ENCODE data around the gene SLBP.
"Not testable (repeated sequence)": the region's sequence is repeated elsewhere in the genome, so short reads cannot be mapped to it uniquely, and the experiment has no call there.

Gene SLBP

DNA sequence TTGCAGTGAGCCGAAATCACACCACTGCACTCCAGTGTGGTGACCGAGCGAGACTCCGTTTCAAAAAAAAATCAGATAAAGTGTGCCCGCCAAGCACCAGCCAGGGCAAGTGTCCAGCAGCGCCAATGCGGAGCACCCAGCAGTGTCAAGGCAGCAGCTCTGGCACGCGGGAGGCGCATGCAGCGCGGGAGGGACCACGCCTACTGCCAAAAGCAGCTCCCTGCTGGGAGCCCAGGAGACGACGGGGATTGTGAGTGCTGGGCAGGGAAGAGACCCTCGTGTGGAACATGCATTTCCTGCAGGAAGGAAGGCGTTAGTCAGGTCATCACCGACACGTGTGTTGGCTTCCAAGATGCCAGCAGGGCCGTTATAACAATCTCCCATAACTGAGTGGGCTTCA, 38.4 kb downstream of the SLBP start:
- DNase-seq, result no peak

DNA sequence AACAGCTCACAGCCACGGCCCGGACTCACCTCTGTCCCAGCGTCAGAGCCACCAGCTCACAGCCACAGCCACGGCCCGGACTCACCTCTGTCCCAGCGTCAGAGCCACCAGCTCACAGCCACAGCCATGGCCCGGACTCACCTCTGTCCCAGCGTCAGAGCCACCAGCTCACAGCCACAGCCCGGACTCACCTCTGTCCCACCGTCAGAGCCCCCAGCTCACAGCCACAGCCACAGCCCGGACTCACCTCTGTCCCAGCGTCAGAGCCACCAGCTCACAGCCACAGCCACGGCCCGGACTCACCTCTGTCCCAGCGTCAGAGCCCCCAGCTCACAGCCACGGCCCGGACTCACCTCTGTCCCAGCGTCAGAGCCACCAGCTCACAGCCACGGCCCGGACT, 41.1 kb downstream of the SLBP start:
- DNase-seq, result not testable (repeated sequence)

DNA sequence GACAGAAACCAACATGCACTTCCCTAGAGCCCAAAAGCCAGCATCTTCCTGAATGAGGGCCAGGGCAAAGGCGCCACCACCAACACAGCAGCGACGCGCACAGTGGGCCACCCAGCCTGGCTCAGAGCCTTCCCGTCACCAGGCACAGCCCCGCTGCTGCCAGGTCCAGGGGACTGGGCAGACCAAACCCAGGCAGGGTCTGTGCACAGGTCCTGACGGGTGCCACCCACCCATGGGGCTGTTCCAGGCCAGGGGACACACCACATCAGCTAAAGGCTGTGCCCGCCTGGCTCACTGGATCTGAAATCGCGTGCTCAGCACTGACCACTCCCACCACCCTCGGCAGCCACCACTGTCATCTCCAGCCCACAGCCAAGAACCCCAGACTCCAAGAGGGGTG, 41.8 kb downstream of the SLBP start:
- DNase-seq, result no peak

DNA sequence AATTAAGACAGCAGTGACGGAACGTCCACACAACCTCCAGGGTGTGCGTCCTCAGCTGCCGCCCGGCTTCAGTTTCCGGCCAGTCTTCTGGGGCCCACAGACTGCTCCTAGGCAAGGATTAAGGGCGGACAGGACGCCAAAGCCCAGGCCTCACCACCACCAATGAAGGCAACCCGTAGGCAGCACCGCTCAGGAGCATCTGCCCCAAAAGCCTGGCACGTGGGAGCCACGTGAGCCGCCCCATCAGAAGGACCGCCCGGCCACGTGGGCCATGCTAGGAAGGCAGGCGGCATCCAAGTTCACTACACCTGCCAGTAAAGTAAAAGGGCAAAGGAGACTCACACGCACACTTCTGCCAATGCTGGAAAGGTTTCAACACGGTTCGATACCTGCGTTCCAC, 42.3 kb downstream of the SLBP start:
- no peak for DNase-seq

DNA sequence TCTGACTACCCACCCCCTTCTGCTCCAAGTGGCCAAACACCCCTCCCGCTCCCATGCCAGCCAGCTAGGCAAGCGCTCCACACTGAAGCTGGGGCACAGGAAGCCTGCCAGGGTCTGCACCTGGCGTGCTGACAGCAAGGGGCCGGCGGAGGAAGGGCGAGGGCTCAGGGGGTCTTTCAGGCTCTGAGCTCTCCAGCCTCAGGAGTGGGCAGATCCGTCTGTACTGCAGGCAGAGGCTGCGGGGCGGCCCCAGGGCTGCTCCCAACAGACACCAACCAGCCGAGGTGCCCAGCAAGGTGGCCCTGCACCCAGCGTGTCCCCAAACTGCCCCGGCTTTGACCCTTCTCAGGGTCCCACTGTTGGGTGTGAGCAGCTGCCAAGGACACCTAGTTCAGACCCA, 42.8 kb downstream of the SLBP start:
- DNase-seq, result no peak

DNA sequence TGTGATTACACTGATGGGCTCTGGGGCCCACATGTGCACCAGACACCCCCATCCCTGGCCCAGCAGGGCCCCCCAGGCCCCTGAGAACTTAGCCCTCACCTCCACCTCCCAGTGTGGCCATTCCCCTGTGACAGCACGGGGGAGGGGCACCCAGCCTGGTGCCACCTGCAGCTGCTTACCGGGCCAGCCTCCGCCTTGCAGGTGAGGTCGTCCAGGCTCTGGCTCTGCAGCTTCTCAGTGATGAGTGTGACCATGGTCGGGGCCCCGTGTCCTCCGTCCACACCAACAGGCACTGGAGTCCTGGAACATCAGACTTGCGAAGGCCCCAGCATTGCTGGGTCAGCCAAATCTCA, 43.7 kb downstream of the SLBP start:
- no peak for DNase-seq

DNA sequence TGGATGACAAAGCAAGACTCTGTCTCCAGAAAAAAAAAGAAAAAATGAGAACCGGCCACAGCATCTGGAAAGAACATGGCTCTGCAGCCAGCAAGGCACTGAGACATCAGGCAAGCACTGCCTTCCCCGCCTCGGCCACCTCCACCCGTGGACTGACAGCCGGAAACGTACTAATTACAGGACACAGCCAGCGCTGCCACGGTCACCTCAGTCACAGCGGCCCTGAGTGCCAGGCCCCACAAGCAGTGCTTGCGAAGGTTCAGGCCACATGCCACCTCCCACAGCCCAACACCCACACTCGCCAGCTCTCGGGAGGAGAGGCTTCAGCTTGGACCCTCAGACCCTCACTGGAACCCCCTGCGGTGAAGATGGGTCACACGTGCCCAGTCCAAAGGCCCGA, 44.8 kb downstream of the SLBP start:
- DNase-seq, result no peak

DNA sequence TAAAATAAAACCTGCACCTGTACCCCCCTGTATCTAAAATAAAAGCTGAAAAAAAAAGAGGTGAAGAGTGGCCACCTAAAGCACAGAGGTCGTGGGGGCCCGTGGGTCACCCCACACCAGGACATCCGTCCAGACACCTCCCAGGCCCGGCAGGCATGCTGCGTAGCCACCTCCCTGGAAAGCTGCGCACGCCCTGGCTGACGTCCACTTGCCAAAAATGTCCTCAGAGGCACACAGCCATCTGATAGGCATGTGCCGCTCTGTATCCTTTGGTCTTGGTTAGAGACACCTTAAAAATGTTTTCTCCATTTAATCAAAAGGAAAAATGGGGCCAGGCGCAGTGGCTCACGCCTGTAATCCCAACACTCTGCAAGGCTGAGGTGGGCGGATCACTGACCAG, 45.7 kb downstream of the SLBP start:
- no peak for DNase-seq

DNA sequence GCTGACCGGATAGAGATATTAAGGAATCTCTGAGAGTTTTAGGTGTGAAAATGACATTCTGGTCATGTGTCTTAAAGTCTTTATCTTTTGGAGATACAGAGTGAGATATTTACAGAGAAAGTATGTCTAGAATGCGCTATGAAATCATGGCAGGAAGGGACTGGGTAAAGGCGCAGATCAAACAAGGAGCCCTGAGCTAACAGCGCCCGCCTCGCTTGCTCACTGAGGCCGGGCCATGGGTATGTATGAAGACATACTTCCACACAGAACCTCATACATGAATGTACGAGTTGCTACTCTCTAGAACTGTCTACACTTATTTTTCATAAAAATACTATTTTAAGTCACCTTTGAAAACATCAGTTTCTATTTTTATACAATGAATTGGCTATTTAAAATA, 48.0 kb downstream of the SLBP start:
- no peak for DNase-seq

DNA sequence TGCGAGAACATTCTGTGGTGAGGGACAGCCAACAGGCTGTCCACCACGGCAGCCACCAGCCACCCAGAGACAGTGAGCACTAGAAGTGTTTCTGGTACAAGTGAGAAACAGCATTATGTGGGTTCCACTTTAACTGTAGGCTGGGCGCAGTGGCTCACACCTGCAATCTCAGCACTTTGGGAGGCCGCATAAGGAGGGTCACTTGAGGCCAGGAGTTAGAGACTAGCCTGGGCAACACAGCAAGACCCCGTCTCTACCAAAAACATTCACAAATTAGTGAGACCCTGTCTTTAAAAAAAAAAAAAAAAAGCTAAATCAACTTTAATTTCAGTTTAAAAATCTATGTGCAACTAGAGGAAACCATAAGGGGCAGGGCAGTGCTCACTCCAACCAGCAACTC, 48.6 kb downstream of the SLBP start:
- no peak for DNase-seq

DNA sequence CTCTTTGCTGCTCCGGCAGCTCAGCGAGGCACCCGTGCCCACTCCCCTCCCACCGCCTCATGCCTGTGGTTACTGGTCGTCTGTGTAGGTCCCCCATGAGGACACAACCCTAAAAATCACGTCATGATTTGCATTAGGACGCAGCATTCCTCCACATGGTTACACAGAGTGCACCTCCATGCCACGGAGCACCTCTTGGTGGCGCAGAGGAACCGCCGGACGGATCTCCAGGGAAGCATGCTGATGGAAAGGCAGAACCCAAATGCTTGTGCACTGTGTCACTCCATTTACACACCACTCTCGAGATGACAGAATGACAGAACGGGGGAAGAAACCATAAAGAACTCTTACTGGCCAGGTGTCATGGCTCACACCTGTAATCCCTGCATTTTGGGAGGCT, 50.4 kb downstream of the SLBP start:
- no peak for DNase-seq

DNA sequence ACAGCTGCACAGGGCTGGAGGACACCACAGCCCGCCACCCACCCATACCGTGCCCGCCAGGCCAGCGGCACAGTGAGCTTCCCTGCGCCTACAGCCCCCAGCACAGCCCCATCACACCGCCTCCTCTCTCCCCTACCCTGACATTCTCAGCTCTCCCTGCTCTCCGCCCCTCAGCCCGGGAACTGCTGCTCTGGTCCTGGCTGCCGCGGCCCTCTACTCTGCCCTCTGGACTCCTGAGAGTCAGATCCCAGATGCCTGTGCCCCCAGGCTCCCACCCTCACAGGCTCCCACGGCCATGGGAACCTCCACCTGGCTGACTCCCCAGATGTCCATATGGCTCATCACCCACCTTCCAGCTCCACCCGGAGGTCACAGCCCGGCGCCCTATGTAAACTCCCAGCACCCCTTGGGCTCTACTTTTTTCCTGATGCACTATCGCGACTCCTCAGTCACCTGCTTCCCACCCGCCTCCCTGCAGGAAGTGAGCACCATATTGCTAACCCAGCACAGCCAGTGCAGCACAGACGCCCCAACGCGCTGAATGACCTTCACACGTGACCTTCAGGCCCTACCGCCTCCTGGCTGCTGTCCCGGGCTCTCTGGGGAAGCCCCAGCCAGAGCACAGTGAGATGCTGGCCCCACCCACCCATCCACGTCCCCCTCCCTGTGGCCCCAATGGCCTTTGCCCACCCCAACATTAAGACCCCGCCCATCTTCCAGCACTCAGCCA, 51.0 kb downstream of the SLBP start:
- DNase-seq, result no peak

DNA sequence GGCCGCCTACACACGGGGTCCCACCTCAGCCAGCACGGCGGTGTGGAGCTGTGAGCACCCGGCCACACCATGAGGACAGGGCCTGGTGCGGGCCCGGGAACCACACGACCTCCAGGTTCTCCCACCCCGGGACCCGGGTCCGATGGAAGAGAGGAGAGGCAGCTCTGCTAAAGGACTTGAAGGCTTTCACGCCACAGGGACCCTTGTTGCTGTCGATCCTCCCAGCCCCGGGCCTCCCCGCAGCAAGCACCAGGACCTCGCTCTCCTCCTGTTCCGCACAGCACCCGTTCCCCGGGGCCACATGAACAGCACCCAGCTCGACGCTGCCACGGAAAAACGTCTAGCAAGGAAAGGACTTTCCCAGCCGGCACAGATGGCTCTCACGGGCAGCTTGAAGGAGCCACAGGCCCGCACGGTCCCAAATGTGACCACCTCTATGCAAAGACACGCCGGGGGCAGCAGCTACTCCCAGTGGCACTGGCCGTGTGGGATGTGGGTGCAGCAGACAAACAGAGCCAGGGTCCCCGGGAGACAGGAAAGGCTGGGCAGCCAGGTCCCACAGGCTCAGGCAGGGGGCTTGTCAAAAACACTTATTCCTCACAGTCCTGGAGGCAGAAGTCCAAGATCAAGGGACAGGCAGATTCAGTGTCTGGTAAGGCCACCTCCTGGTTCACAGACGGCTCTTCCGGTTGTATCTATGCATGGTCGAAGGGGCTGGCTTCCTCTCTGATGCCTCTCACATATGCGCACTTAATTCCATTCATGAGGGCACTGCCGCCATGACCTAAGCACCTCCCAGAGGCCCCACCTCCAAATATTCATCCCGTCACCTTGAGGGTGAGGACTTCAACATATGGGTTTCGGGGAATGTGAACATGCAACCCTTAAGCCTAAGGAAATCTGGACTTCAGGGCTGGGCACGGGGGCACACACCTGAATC, 52.7 kb downstream of the SLBP start:
- no peak for DNase-seq

DNA sequence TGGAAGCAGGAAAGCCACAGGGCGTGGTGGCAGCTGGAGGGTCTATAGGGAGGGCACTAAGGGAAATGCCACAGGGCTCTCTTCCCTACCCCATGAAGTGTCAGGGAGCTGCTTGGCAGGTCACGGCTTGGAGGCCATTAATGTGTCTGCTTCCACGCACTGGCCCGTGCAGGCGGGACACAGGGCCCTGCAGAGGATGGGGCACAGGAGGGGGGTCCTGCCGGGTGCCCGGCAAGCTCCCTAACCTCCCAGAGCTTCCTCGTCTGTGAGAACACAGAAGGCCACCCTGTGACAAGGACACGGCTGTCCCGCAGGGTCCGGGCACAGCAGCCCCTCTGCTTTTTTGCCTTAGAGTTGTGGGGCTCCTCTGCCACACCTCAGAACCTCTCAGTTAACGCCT, 53.5 kb downstream of the SLBP start:
- no peak for DNase-seq

DNA sequence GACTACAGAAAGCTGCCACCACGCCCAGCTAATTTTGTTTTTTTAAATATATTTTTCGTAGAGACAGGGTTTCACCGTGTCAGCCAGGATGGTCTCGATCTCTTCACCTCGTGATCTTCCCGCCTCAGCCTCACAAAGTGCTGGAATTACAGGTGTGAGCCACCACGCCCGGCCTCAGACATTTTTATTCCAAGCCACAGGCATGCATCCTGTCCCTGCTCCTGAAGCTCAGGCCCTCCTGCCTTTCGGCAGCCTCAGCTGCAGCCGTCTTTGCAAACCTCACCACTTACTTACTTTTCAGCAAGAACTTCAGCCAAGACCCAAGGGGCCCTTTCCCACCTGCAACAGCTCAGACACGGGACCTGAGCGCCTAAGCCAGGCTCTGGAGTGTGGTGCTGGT, 54.0 kb downstream of the SLBP start:
- DNase-seq, result no peak

DNA sequence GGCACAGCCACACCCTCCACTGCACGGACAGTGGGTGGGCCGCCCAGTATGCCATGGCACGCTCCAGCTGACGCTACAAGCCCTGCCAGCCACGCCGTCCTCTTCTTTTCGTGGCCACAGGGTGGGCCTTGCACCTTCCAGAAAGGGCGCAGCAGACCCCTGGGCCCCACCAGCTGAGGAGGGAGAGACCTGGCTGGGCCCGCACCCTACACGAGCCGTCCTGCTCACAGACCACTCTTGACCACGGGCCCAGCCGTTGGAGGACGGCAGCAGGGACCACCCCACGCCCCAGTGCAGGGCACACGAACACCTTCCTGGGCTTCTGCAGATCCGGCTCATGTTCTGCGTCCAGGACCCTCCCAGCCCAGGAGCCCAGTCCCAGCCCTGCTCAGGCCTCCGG, 55.1 kb downstream of the SLBP start:
- DNase-seq, result no peak

DNA sequence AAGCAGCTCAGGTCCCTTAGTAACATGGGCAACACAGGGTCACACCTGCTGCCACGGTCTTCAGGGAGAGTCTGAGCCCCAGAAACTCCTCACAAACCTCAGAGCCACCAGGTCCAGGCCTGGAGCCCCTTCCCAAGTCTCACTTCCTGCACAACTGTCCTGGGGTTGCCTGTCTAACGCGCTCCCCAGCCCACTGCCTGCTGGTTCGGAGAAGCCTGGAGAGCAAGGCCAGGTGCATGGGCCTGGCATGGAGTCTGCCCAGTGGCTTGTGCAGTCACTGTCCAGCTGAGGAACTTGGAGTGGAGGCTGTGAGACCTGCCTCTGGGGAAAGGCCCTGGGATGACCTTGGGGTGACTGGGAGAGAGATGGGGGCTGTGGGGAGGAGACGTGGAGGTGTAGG, 56.0 kb downstream of the SLBP start:
- DNase-seq, result no peak

DNA sequence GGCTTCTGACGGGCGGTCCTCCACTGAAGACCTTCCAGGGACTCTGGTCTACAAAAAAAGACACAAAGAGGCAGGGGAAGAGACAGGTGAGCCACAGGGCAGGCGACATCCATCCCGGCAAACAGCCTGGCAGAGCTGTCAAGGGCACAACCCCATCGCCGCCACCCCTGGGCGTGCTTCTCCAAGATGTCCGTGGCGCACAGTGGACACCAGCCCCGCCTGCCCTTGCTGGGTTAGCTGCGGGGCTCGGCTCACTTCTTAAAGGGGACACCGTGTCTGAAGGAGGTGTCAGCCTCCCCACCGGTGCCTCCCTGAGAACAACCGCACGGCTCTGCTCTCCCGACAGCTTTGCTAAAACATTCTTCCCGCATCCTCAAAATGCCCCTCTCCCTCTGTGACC, 56.4 kb downstream of the SLBP start:
- DNase-seq, result no peak

DNA sequence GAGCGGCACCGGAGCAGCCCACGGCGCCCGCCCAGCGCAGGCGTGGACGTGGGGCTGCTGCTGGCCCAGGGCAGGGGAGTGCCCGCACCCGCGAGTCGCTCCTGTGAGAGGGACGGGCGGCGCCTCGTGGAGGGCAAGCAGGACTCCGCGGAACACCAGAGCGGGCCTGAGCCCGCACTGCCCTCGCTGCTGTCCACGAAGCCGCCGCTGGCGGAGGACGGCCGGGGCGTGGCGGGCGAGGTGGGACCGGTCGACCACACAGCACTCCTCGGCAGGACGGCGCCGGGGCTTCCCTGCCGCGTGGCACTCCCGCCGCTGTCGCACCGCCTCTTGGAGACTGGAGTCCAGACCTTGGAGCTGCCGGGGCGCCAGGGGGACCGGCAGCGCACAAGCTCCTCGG, 57.0 kb downstream of the SLBP start:
- DNase-seq, result no peak

DNA sequence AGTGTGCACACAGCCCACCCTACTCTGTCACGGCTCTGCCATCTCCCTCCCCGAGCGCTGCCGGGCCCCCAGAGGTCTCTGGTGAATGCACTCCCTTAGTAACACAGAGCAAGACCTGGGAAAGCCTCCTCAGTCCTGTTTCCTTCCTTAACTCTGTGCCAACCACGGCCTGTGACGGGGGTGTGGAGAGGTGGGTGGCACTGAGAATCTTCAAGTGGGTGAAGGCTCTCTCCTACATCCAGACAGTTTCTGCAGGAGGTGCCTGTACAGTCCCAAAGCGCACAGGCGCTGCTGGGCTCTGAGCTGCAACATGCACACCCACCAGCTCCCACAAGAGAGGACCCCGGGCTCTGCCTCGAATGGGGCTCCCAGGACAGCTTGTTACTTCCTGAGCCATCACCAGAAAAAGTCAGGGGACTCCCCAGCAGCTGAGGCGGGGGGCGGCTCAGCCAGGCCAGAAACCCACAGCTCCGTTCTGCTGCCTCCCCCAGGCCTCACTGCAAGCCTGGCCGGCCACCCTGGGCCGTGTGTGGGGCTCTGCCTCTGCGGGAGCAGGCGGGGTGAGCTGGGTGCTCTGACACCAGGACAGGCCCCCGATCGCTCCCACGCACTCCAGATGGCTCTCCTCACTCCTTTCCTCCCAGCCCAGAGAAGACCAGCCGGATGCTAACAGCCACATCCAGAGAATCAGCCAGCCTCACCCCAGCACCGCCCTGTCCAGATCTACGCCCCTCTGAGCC, 57.7 kb downstream of the SLBP start:
- DNase-seq, result no peak

DNA sequence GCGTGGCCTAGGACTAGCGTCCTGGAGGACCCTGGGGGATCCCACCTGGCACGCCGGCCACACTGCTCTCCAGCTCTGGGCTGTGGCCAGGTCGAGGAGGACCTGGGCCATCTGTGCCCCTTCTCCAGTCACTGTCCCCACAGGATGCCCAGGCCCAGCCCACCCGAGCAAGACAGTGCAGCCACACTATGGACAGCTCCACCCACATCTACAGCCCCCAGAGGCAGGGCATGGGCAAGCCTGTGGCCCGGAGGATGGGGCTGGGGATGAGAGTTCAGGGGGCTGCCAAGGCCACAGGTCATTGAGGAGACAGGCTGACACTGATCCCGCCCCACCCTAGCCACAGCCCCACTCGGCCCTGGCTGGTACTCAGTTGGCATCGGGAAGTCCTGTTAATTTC, 58.3 kb downstream of the SLBP start:
- DNase-seq, result no peak

DNA sequence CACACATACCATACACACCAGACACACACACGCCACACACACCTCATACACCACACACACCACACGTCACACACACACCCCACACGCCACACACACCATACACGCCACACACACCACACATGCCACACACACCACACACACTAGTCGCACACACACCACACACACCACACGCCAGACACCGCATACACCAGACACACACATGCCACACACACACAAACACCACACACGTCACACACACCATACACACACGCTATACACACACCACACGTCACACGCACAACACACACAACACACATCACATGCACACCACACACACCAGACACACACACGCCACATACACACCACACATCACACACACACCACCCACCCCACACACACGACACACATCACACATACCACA, 60.0 kb downstream of the SLBP start:
- no peak for DNase-seq

DNA sequence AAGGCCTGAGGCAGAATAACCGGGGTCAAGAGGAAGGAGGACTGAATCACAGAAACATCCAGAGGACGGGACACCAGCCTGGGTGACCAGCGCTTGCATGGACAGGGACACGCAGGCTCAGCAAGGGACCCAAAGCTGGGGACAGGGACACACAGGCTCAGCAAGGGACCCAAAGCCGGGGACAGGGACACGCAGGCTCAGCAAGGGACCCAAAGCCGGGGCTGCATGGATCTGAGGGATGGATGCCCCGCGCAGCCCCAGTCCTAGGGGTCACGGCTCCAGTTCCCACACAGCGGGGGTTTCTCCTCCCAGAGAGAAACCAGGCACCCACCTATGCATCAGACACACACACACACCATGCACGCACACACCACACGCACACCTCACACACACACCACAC, 60.5 kb downstream of the SLBP start:
- DNase-seq, result no peak

DNA sequence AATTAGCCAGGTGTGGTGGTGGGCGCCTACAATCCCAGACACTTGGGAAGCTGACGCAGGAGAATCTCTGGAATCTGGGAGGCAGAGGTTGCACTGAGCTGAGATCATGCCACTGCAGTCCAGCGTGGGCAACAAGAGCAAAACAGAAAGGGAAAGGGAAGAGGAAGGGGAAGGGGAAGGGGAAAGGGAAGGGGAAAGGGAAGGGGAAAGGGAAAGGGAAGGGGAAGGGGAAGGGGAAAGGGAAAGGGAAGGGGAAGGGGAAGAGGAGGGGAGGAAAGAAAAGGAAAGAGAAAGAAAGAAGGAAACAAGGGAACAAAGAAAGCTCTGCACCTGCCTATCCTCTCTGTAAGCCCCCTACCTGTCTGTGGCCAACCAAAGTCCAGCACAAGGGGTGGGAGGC, 63.2 kb downstream of the SLBP start:
- no peak for DNase-seq
